ENCODE data around the gene SCNN1G. TPM values are rescaled to one million over a fixed set of nuclear protein-coding genes. Genes with fewer than 3 reads are reported as not detected.

The SCNN1G gene
- total and polyA plus RNA-seq, 4 donors, result not detected

- Histone ChIP-seq H3K27ac (ENCODE audit: low read depth in 1 of 2, low read length in 2 of 2) (no peak overlapping the region), H3K9ac (ENCODE audit: low read depth in 1 of 2, low read length in 2 of 2) (no peak overlapping the region), H3K9me3 (ENCODE audit: control insufficient read depth in 4 of 4, low read length in 3 of 4) (peaks cover 0 to 3% (median 3%) of the 10 kb centered on the region in 4 donors), H3K36me3 (ENCODE audit: control insufficient read depth in 4 of 4, insufficient read depth in 3 of 4, low read depth in 1 of 4, low read length in 3 of 4) (no peaks in the 10 kb centered on the region), H3K27me3 (ENCODE audit: control insufficient read depth in 4 of 4, insufficient read depth in 4 of 4, low read length in 3 of 4) (no peaks in the 10 kb centered on the region), H3K4me1 (ENCODE audit: control insufficient read depth in 4 of 4, insufficient read depth in 4 of 4, low read length in 3 of 4) (peaks cover 0 to 1% (median 0%) of the 10 kb centered on the region in 4 donors), H3K4me3 (ENCODE audit: low read depth in 1 of 3, low read length in 3 of 3) (no peak overlapping the region)
- WGBS, result 69% methylated on average over 9 of the region's 9 CpGs
- no peak for TF ChIP-seq NR2F2 (IDR thresholded peaks at IDR 0.05)
- no peak for TF ChIP-seq RXRA (IDR thresholded peaks at IDR 0.05)
- TF ChIP-seq RAD21 (IDR thresholded peaks at IDR 0.05), result no peak
- no peak for TF ChIP-seq ZBTB33 (IDR thresholded peaks at IDR 0.05)
- TF ChIP-seq HNF4G (IDR thresholded peaks at IDR 0.05), result no peak
- no peak for TF ChIP-seq SP1 (IDR thresholded peaks at IDR 0.05)
- TF ChIP-seq HNF4A (conservative IDR thresholded peaks at IDR 0.05), result no peak
- TF ChIP-seq MAX (IDR thresholded peaks at IDR 0.05), result no peak
- TF ChIP-seq FOXA1 (IDR thresholded peaks at IDR 0.05), result no peak
- TF ChIP-seq, protein P1, sequence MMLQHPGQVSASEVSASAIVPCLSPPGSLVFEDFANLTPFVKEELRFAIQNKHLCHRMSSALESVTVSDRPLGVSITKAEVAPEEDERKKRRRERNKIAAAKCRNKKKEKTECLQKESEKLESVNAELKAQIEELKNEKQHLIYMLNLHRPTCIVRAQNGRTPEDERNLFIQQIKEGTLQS (IDR thresholded peaks at IDR 0.05), result no peak
- TF ChIP-seq TAF1 (conservative IDR thresholded peaks at IDR 0.05), result no peak
- TF ChIP-seq EGR1 (IDR thresholded peaks at IDR 0.05; ENCODE audit: low read depth in 2 of 2), result no peak
- TF ChIP-seq, protein P2, sequence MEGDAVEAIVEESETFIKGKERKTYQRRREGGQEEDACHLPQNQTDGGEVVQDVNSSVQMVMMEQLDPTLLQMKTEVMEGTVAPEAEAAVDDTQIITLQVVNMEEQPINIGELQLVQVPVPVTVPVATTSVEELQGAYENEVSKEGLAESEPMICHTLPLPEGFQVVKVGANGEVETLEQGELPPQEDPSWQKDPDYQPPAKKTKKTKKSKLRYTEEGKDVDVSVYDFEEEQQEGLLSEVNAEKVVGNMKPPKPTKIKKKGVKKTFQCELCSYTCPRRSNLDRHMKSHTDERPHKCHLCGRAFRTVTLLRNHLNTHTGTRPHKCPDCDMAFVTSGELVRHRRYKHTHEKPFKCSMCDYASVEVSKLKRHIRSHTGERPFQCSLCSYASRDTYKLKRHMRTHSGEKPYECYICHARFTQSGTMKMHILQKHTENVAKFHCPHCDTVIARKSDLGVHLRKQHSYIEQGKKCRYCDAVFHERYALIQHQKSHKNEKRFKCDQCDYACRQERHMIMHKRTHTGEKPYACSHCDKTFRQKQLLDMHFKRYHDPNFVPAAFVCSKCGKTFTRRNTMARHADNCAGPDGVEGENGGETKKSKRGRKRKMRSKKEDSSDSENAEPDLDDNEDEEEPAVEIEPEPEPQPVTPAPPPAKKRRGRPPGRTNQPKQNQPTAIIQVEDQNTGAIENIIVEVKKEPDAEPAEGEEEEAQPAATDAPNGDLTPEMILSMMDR (IDR thresholded peaks at IDR 0.05; ENCODE audit: low read depth, low read length, missing input control), result no peak
- no peak for TF ChIP-seq GABPA (IDR thresholded peaks at IDR 0.05 in 1 of 2, conservative IDR thresholded peaks at IDR 0.05 in 1 of 2)
- no peak for TF ChIP-seq REST (IDR thresholded peaks at IDR 0.05)
- no peak for DNase-seq (ENCODE audit: low spot score)
Measured at GRCh38 chr16:23248261-23249194, 66.0 kb downstream of the SCNN1G start.
